WTC11 (cell line): ENCODE data around the gene GGNBP2.

ENCODE experiments used
- CREM ChIP-seq: sonication (generic); formaldehyde crosslinking; IDR thresholded peaks from 2 replicates; pipeline ENCODE4 v1.8.1; 2022; ENCODE audit warnings: mild to moderate bottlenecking, missing genetic modification reagents, moderate library complexity
- CTCF ChIP-seq: fragments of 200-600 bp; IDR thresholded peaks from 2 replicates; pipeline ENCODE4 v1.8.0; 2022; ENCODE audit warnings: antibody characterized with exemption
- HMGXB4 ChIP-seq: sonication (generic); formaldehyde crosslinking; IDR thresholded peaks from 2 replicates; pipeline ENCODE4 v1.8.1; 2023; ENCODE audit warnings: mild to moderate bottlenecking, moderate library complexity, missing genetic modification reagents
- JAZF1 ChIP-seq: fragments of 250-450 bp; sonication (Bioruptor Pico); IDR thresholded peaks from 2 replicates; pipeline ENCODE4 v1.9.0; 2021; ENCODE audit warnings: moderate library complexity, mild to moderate bottlenecking, inconsistent platforms
- JUN ChIP-seq: sonication (generic); formaldehyde crosslinking; IDR thresholded peaks from 2 replicates; pipeline ENCODE4 v1.8.0; 2023; ENCODE audit warnings: mild to moderate bottlenecking, missing genetic modification reagents
- NR2C2 ChIP-seq: sonication (generic); formaldehyde crosslinking; IDR thresholded peaks from 2 replicates; pipeline ENCODE4 v1.8.0; 2022; ENCODE audit warnings: mild to moderate bottlenecking, missing genetic modification reagents
- RELA ChIP-seq: sonication (generic); formaldehyde crosslinking; IDR thresholded peaks from 2 replicates; pipeline ENCODE4 v1.8.1; 2022; ENCODE audit warnings: missing genetic modification reagents, mild to moderate bottlenecking, borderline replicate concordance
- SP1 ChIP-seq: sonication (generic); formaldehyde crosslinking; conservative IDR thresholded peaks from 2 replicates; pipeline ENCODE4 v1.8.1; 2022; ENCODE audit warnings: missing genetic modification reagents
- USF2 ChIP-seq: sonication (generic); formaldehyde crosslinking; IDR thresholded peaks from 2 replicates; pipeline ENCODE4 v1.8.1; 2023; ENCODE audit warnings: mild to moderate bottlenecking, missing genetic modification reagents, moderate library complexity
- ZNF671 ChIP-seq: fragments of 250-450 bp; sonication (Bioruptor Pico); IDR thresholded peaks from 2 replicates; pipeline ENCODE4 v1.8.0; 2021; ENCODE audit warnings: mild to moderate bottlenecking
- TF ChIP-seq, protein P1 (sequence below): sonication (generic); formaldehyde crosslinking; IDR thresholded peaks from 2 replicates; pipeline ENCODE4 v1.8.1; 2022; ENCODE audit warnings: low read depth, mild to moderate bottlenecking, moderate library complexity, missing genetic modification reagents, borderline replicate concordance
- TF ChIP-seq, protein P2 (sequence below): sonication (generic); formaldehyde crosslinking; IDR thresholded peaks from 2 replicates; pipeline ENCODE4 v1.8.1; 2022; ENCODE audit warnings: mild to moderate bottlenecking, missing genetic modification reagents, moderate library complexity, borderline replicate concordance

DNA sequence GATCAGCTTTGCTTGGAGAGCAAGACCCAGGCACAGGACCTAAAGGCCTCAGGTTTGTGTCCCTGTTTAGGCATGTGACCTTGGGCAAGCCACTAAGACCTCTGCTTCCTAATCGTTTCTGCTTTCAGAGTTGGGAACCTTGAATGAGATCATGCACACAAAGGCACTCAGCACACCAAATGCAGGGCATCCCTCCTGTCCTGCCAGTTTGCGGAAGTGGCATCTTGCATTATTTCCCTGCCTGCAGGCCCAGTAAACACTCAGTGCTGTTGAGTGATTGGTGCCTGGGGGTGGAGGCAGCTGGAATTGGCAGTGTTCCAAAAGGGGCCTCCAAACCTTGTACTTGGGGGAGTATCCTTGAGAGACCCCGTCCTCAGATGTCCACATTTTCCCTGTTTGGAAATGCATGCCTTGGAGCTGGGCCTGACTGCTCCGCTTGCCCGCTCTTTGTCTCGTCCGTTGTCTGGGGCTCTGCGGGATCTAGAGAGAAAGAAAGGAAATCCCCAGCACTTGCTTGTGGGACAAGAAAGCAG is 85.3 kb downstream of the GGNBP2 start:
- TF ChIP-seq USF2 (CRISPR knock-in tag) (0 out of 2 replicates have a peak, but pooled peaks have one; percentile 7), RELA (no peak), CTCF (no peak), CREM (CRISPR knock-in tag) (no peak), NR2C2 (CRISPR knock-in tag) (no peak), SP1 (CRISPR knock-in tag) (no peak), ZNF671 (CRISPR knock-in tag) (no peak), JUN (CRISPR knock-in tag) (no peak), JAZF1 (no peak), HMGXB4 (CRISPR knock-in tag) (no peak)
- TF ChIP-seq, protein P1, sequence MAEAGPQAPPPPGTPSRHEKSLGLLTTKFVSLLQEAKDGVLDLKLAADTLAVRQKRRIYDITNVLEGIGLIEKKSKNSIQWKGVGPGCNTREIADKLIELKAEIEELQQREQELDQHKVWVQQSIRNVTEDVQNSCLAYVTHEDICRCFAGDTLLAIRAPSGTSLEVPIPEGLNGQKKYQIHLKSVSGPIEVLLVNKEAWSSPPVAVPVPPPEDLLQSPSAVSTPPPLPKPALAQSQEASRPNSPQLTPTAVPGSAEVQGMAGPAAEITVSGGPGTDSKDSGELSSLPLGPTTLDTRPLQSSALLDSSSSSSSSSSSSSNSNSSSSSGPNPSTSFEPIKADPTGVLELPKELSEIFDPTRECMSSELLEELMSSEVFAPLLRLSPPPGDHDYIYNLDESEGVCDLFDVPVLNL (CRISPR knock-in tag) = no peak
- TF ChIP-seq, protein P2, sequence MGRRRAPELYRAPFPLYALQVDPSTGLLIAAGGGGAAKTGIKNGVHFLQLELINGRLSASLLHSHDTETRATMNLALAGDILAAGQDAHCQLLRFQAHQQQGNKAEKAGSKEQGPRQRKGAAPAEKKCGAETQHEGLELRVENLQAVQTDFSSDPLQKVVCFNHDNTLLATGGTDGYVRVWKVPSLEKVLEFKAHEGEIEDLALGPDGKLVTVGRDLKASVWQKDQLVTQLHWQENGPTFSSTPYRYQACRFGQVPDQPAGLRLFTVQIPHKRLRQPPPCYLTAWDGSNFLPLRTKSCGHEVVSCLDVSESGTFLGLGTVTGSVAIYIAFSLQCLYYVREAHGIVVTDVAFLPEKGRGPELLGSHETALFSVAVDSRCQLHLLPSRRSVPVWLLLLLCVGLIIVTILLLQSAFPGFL = no peak
